ENCODE results near the gene LRRC1.

Gene LRRC1

GRCh38 chr6:53851561-53851960 lies 56.8 kb downstream of the LRRC1 start:
- DNase-seq = no peak

GRCh38 chr6:53852805-53853204 lies 58.0 kb downstream of the LRRC1 start:
- DNase-seq = no peak

GRCh38 chr6:53854843-53855567 lies 60.2 kb downstream of the LRRC1 start:
- DNase-seq = no peak

- no peak for DNase-seq
Measured at GRCh38 chr6:53855940-53856339, 61.1 kb downstream of the LRRC1 start.

- DNase-seq = no peak
Measured at GRCh38 chr6:53857318-53858094, 62.7 kb downstream of the LRRC1 start.

- no peak for DNase-seq
Measured at GRCh38 chr6:53858196-53858595, 63.4 kb downstream of the LRRC1 start.

- DNase-seq = no peak
Measured at GRCh38 chr6:53858913-53859312, 64.1 kb downstream of the LRRC1 start.

GRCh38 chr6:53860511-53860910 lies 65.7 kb downstream of the LRRC1 start:
- no peak for DNase-seq

GRCh38 chr6:53861518-53861917 lies 66.7 kb downstream of the LRRC1 start:
- no peak for DNase-seq

GRCh38 chr6:53862662-53863462 lies 68.1 kb downstream of the LRRC1 start:
- no peak for DNase-seq

- DNase-seq = no peak
Measured at GRCh38 chr6:53864781-53865180, 70.0 kb downstream of the LRRC1 start.

GRCh38 chr6:53866226-53866625 lies 71.4 kb downstream of the LRRC1 start:
- no peak for DNase-seq

- no peak for DNase-seq
Measured at GRCh38 chr6:53868626-53869025, 73.8 kb downstream of the LRRC1 start.

GRCh38 chr6:53869964-53870363 lies 75.2 kb downstream of the LRRC1 start:
- DNase-seq = no peak

- no peak for DNase-seq
Measured at GRCh38 chr6:53873922-53874321, 79.1 kb downstream of the LRRC1 start.

GRCh38 chr6:53874964-53875363 lies 80.2 kb downstream of the LRRC1 start:
- DNase-seq = no peak

GRCh38 chr6:53877151-53877550 lies 82.3 kb downstream of the LRRC1 start:
- DNase-seq = no peak

GRCh38 chr6:53878808-53879207 lies 84.0 kb downstream of the LRRC1 start:
- DNase-seq = no peak

- no peak for DNase-seq
Measured at GRCh38 chr6:53879608-53880007, 84.8 kb downstream of the LRRC1 start.

- DNase-seq = no peak
Measured at GRCh38 chr6:53887316-53887715, 92.5 kb downstream of the LRRC1 start.

GRCh38 chr6:53888931-53889330 lies 94.1 kb downstream of the LRRC1 start:
- no peak for DNase-seq

GRCh38 chr6:53889365-53889764 lies 94.6 kb downstream of the LRRC1 start:
- DNase-seq = no peak

- DNase-seq = no peak
Measured at GRCh38 chr6:53892707-53893106, 97.9 kb downstream of the LRRC1 start.

GRCh38 chr6:53894091-53894490 lies 99.3 kb downstream of the LRRC1 start:
- DNase-seq = peak; percentile 9

All from stimulated activated CD4-positive, alpha-beta T cell treated with anti-CD3 and anti-CD28 coated beads, Interleukin-12 subunit alpha, Interleukin-12 subunit beta, amount 100 ng/mL, for 4 hours (primary cell).